ENCODE measurements around the gene UBXN2A. TPM values are rescaled to one million over a fixed set of nuclear protein-coding genes. Genes with fewer than 3 reads are reported as not detected.
A peak's percentile ranks its signal among the peaks of the same experiment; 100 is the strongest.
"Not testable (repeated sequence)": the region's sequence is repeated elsewhere in the genome, so short reads cannot be mapped to it uniquely, and the experiment has no call there.

Gene UBXN2A
- total RNA-seq, 1 donor from 2014 or later, result 18.5 TPM

GRCh38 chr2:24022324-24022974, 82.2 kb downstream of the UBXN2A start:
- intact Hi-C loops (cut with DNase I), result no loop called here
- no peak for ATAC-seq (ENCODE audit: poor library complexity)
- no peak for DNase-seq

GRCh38 chr2:24022975-24023575, 82.8 kb downstream of the UBXN2A start:
- intact Hi-C loops (cut with DNase I), result no loop called here
- ATAC-seq (ENCODE audit: poor library complexity) (no peak), DNase-seq (no peak)

- intact Hi-C loops (cut with DNase I), result no loop called here
- no peak for DNase-seq
- no peak for ATAC-seq (ENCODE audit: poor library complexity)
Measured at GRCh38 chr2:24024018-24024417, 83.8 kb downstream of the UBXN2A start.

- intact Hi-C loops (cut with DNase I), result no loop called here
- no peak for DNase-seq
- no peak for ATAC-seq (ENCODE audit: poor library complexity)
Measured at GRCh38 chr2:24024996-24025663, 84.9 kb downstream of the UBXN2A start.

- intact Hi-C loops (cut with DNase I), result no loop called here
- DNase-seq (no peak), ATAC-seq (ENCODE audit: poor library complexity) (no peak)
Measured at GRCh38 chr2:24026233-24026632, 86.0 kb downstream of the UBXN2A start.

GRCh38 chr2:24038786-24039499, 98.7 kb downstream of the UBXN2A start:
- intact Hi-C loops (cut with DNase I), result no loop called here
- ATAC-seq (ENCODE audit: poor library complexity) (no peak), DNase-seq (no peak)

GRCh38 chr2:24040511-24040910, 100.2 kb downstream of the UBXN2A start:
- ATAC-seq (ENCODE audit: poor library complexity) (no peak), DNase-seq (no peak)
- intact Hi-C loops (cut with DNase I), result no loop called here

GRCh38 chr2:24043133-24043532, 102.9 kb downstream of the UBXN2A start:
- intact Hi-C loops (cut with DNase I); ATAC-seq (ENCODE audit: poor library complexity): not testable (repeated sequence)

GRCh38 chr2:24045511-24046508, 105.5 kb downstream of the UBXN2A start:
- intact Hi-C loops (cut with DNase I), result no loop called here
- DNase-seq (no peak), ATAC-seq (ENCODE audit: poor library complexity) (no peak)

More at GRCh38 chr2:24043133-24043532, 102.9 kb downstream of the UBXN2A start:
- not testable (repeated sequence) for DNase-seq

GRCh38 chr2:24046599-24046929, 106.3 kb downstream of the UBXN2A start:
- no peak for ATAC-seq (ENCODE audit: poor library complexity)
- intact Hi-C loops (cut with DNase I), result no loop called here
- no peak for DNase-seq

GRCh38 chr2:24046930-24047702, 106.9 kb downstream of the UBXN2A start, which contains the start of gene WDCP:
WDCP (minus strand) TSS chr2:24047391; CDS start chr2:24039494, 7,897 bp downstream.
- DNase-seq (peak; percentile 96), ATAC-seq (ENCODE audit: poor library complexity) (peak; percentile 99)
- intact Hi-C loops (cut with DNase I), result no loop called here

- intact Hi-C loops (cut with DNase I), result no loop called here
- no peak for ATAC-seq (ENCODE audit: poor library complexity)
Measured at GRCh38 chr2:24047703-24048033, 107.4 kb downstream of the UBXN2A start.

GRCh38 chr2:24048769-24049484, 108.7 kb downstream of the UBXN2A start:
- no peak for DNase-seq
- ATAC-seq (ENCODE audit: poor library complexity), result no peak
- intact Hi-C loops (cut with DNase I), result no loop called here

More at GRCh38 chr2:24047703-24048033, 107.4 kb downstream of the UBXN2A start:
- DNase-seq, result no peak

GRCh38 chr2:24049485-24050021, 109.3 kb downstream of the UBXN2A start, which contains the start of gene FKBP1B:
FKBP1B (plus strand) TSS chr2:24049741; CDS start chr2:24049850, 109 bp downstream.
- intact Hi-C loops (cut with DNase I), result no loop called here
- peak; percentile 44 for ATAC-seq (ENCODE audit: poor library complexity)
- peak; percentile 70 for DNase-seq

- DNase-seq (peak; percentile 56), ATAC-seq (ENCODE audit: poor library complexity) (peak; percentile 13)
- intact Hi-C loops (cut with DNase I), result no loop called here
Measured at GRCh38 chr2:24050041-24050979, 110.0 kb downstream of the UBXN2A start.

GRCh38 chr2:24051833-24052232, 111.6 kb downstream of the UBXN2A start:
- no peak for DNase-seq
- intact Hi-C loops (cut with DNase I), result no loop called here
- ATAC-seq (ENCODE audit: poor library complexity), result no peak

Measured in Right ventricle myocardium superior (tissue), 1 donor.